GM18507 (cell line): ENCODE results near the gene PRCP.
A peak's percentile ranks its signal among the peaks of the same experiment; 100 is the strongest.
"Not testable (repeated sequence)": the region's sequence is repeated elsewhere in the genome, so short reads cannot be mapped to it uniquely, and the experiment has no call there.

Experiments used
- DNase-seq: peaks from one replicate; pipeline ENCODE4 v3.0.0; 2011; ENCODE audit warnings: low read depth; ENCODE audit not compliant: insufficient read length; ENCODE audit errors: extremely low spot score
- FAIRE-seq: peaks from 2 replicates; lab custom pipeline; 2011; peaks lifted over from hg19 to GRCh38; lab: Jason Lieb, UNC

Gene PRCP

DNA sequence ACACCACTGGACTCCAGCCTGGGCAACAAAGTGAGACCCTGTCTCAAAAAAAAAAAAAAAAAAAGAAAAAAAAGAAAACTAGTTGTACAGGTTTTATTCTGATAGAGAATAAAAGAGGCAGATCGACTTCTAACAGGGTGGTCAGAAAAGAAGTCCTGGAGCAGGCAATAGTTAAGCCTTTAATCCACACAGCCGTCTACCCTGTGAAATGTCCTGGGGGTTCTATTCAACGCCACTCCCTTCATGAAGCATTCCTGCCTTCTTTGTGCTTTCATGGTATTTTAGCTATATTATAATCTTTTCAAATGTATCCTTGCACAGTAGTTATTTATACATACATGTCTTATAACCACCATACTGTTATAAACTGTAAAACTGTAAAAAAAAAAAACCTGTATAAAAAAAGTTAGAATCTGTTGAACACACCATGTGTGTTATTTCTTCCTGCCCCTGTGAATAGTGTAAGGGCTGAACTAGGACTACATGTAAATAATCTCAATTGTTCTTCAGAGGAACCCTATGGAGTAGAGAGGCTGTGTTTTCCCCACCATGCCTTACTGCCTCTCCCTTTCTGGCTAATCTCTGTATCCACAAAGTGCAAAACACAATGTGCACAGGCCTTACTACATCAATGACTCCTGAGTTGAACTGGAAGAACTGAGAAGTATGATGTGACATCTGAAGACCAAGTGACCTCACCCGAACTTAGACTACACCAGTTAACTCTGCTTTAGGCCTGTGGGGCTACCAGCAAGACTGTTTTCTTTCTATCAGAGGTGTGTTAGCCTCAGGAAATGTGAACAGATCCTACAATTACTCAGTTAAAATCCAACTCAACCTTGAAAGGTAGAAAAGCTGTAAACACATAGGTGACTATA is 25.3 kb downstream of the PRCP start:
- DNase-seq (no peak), FAIRE-seq (no peak)

DNA sequence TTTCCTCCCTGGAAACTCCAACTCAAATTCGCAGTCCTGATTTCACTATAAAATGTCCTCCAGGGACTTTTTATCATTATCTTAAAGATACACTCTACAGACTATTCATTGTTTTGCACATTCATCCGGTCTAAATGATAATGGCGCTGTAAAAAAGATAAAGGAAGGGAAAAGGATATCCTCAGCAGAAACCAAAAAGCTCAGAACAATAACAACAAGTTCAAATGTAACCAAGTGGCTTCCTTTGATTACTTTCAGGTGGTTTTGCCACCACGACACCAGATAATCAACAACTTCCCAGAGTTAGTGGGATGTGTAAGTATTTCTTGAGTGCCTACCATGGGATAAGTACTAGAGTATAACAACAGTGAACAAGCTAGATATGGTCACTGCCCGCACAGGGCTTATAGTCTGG is 26.3 kb downstream of the PRCP start:
- FAIRE-seq (no peak), DNase-seq (no peak)

DNA sequence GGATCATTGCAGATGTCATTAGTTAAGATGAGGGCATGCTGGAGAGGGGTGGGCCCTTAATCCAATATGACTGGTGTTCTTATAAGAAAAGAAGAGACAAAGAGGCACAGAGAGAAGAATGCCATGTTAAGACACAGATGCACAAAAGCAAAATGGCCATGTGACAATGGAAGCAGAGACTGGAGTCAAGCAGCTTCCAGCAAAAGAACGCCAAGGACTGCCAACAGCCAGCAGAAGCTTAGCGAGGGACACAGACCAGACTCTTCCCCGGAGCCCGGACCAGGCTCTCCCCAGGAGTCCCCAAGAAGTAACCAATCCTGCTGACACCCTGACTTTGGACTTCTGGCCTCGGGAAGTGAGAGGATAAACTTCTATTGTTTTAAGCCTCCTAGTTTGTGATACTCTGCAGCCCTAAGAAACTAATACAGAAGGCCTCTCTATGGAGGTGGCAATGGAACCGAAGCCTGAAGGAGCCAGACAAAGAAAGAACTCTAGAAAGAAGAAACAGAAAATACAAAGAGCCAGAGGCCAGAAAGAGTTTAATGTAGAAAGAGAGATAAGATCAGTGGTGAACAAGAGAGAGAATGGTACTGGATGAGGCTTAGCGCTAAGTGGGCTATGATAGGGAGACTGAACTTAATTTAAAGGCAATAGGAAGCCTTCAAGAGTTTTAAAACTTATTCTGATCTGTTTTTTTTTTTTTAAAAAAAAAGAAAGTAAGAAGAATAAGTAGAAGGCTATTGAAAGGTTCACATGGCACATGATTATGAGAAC is 27.7 kb downstream of the PRCP start:
- FAIRE-seq (no peak), DNase-seq (no peak)

DNA sequence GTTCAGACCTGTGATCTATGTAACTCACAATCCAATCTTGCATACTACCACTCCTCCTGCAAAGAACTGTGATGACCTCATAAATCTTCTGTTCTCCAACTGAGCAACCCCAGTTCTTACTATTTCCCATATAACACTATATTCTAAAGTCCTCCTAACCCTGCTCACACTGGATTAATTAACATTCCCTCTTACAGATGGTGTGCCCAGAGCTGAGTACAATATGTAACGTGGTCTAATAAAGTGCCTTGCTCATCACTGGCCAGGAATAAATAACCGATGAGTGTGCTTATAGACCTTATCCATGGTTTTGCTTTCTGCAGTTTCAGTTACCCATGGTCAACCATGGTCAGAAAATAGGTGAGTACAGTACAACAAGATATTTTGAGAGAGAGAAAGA is 28.6 kb downstream of the PRCP start:
- FAIRE-seq (no peak), DNase-seq (no peak)

DNA sequence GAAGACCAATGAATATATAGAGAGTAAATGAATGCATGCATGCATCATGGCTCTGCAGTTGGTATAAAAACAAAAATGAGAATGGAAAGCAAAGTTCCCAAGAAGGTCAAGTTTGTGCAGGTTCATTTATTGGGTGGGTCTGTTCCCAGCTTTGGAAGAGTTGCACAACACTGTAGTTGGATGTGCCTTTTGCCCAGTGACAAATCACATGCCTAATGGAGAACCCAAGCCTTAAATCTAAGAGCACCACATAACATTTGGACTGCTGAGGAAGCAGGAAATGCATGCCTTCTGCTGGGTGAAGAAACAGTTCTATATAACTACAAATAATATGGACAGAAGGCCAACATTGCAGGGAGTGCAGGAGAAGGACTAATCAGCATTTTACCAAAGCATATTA is 30.6 kb downstream of the PRCP start:
- no peak for FAIRE-seq
- no peak for DNase-seq

DNA sequence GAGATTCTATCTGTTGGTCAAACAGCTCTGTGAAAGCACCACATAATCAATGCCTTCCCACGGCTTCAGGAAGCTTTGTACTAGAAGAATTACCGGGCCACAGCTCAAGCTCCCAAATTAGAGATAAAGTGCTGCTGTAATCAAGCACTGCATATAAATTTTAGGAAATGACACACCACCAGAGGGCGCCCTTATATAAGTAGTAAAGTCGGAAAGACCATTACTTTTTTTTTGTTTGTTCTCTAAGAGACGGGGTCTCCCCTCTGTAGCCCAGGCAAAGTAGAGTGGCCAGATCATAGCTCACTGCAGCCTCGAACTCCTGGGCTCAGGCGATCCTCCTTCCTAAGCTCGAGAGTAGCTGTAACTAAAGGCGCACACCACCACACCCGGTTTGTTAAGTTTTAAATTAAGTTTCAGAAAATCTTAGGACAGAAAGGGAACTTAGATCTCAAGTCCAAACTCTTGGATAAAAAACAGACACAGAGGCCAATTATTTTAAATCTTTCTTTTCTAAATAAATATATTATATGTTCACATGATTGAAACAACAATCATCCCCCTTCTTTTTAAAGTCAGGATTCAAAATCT is 32.6 kb downstream of the PRCP start:
- peak; percentile 30 for DNase-seq
- peak; percentile 56 for FAIRE-seq

DNA sequence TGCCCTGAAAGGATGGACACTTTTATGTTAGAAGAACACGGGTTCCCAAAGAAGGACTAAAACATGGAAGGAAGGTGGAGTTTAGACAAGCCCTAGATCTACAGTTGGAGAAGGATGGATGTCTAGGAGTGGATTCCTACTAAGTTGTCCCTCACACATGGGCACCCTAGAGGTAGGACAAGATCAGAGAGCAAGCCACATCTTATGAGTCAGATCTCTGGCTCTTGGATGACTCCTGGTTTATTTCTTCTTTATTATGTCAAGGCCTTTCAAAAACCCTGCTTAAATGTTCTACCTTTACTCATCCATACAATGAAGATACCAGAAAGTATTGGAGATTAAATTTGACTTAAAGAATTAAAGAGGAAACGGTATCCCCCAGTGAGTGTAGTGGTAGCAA is 34.4 kb downstream of the PRCP start:
- FAIRE-seq (no peak), DNase-seq (no peak)

DNA sequence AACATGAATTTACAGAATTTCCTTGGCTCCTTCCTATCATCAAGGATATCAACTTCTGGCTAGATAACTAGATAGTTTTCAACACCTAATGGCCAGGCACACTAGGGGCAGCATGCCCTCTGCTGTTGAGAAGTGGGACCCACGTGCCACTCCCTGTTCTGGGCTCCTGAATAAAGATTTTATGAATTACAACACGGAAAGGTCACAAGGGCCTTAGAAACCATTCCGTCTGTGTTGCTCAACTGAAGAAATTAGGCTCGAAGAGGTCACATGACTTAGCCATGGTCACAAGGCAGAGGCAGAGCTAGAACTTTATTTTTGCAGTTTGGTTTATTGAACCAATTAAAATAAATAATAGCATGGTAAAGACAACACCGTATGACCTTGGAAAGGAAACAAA is 36.0 kb downstream of the PRCP start:
- DNase-seq (no peak), FAIRE-seq (no peak)

DNA sequence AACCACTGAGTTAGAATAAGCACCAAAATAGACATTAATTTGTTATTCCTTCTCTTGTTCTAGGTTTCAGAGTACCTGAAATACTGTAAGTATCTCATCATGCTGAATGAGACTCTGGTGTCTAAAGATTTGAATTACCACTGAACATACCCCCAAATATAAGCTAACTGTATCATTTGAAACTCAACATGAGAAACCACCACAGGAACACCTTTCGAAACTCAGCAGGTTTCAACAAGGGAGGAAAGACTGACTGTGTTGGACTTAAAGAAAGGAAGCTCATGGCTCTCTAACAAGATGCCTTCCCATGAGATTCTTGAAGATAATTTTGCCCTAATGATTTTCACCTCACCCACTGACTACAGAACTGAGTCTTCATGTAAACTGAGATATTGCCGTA is 37.0 kb downstream of the PRCP start:
- no peak for FAIRE-seq

DNA sequence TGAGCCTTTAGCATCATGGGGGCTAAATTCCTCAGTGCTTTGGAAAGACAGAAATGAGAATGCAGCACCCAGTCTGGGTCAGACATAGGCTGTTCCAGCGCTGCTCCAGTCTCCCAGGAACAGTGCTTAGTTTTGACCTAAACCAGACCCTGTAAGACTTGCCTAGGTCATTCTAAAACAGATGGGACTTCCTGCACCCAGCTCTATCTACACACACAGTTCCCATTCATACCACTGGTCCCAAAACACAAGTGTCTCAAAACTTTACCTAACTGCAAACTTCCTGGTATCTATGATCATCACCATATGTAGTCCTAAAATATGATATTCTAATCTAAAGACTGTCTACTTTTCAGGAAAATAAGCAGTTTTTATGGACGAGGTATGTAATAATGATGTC is 37.9 kb downstream of the PRCP start:
- DNase-seq (no peak), FAIRE-seq (no peak)

More for the DNA sequence above, 37.0 kb downstream of the PRCP start:
- no peak for DNase-seq

DNA sequence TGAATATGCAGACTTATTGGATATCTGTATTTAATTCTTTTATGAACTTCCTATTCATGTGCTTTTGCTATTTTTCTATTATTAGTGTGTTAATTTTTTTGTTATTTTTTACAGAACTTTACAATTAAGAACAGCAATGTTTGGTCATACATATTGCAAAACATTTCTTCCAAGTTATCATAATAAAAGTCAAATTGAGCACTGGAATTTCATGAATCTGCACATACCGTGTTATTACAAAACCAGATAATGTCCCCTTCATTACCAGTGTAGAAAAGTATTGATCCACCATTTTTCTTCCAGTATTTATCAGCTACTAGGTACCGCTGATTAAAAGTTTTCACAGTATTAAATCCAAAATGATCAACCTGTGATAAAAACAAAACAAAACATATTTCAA is 40.5 kb downstream of the PRCP start:
- FAIRE-seq, result no peak

DNA sequence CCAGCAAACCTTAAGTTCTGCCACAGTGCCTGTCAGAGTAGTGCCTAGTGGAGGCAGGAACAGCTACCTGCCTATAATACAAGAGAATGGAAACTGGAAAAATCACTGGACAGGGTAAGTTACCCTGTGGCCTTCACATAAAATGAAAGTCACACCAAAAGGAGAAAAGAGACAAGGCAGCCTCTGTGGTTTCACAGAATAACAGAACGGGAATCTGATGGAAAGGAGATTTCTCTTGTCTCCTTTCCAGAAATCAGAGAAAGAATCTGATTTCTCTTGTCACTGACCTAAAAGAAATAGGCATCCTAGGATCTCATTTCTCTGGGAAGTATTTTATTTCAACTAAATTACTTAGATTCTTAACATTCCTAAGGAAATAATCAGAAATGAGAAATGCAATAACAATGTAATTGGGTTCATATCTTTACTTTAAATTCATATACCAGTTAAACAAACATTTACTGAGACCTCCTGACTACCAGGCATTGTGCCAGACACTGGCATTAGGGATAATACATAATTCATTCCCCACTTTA is 41.6 kb downstream of the PRCP start:
- no peak for FAIRE-seq
- no peak for DNase-seq

More for the DNA sequence above, 40.5 kb downstream of the PRCP start:
- DNase-seq, result no peak

DNA sequence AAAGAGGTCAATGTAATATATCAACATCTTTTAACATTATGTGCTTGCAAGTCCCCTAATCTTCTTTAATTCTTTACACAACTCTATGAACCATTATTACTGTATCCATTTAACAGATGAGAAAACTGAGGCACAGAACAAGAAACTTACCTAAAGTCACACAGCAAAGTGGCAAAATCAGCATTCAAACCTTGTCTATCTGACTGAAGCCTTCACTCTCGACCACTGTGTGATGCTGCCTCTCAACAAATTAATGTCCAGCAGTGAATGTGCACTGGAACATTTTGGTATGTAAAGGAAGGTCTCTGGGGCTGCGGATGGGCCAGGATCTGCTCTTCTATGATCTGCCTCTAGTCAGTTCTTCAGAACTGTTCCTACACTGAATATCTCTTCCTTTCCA is 42.1 kb downstream of the PRCP start:
- DNase-seq (no peak), FAIRE-seq (no peak)

DNA sequence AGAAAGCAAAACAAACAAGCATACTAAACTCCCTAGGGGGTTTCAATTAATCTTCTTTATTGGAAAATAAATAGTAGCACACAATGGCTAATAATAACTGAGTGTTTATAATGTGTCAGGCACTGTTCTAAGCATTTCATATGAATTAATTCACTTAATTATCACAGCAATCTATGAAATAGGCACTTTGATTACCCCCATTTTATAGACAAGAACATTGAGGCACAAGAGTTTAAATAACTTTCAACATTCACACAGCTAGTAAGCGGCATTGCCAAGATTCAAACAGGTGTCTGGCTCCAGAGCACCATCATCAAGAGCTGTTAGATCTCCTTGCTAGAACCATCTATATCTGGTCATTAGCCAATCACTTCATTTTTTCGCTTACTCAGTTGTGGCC is 43.1 kb downstream of the PRCP start:
- FAIRE-seq (no peak), DNase-seq (no peak)

DNA sequence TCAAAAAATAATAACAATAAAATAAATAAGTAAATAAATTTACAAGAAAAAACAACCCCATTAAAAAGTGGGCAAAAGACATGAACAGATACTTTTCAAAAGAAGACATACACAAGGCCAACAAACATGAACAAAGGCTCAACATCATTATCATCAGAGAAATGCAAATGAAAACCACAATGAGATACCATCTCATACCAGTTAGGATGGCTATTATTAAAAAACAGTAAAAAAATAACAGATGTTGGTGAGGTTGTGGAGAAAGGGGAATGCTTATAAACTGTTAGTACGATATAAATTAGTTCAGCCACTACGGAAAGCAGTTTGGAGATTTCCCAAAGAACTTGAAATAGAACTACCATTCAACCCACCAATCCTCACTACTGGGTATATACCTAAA is 44.6 kb downstream of the PRCP start:
- DNase-seq (no peak), FAIRE-seq (no peak)

DNA sequence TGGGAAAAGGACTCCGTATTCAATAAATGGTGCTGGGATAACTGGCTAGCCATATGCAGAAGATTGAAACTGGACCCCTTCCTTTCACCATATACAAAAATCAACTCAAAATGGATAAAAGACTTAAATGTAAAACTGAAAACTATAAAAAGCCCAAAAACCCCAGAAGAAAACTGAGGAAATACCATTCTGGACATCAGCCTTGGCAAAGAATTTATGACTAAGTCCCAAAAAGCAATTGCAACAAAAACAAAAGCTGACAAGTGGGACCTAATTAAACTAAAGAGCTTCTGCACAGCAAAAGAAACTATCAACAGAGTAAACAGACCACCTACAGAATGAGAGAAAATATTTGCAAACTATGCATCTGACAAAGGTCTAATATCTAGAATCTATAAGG is 45.3 kb downstream of the PRCP start:
- not testable (repeated sequence) for FAIRE-seq, DNase-seq

DNA sequence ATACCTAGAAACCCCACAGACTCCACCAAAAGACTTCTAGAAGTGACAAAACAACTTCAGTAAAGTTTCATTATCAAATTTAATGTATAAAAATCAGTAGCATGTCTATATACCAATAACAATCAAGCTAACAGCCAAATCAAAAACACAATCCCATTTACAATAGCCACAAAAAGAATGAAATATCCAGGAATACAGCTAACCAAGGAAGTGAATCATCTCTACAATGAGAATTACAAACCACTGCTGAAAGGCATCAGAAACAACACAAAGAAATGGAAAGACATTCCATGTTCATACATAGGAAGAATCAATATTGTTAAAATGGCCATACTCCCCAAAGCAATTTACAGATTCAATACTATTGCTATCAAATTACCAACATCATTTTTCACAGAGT is 46.0 kb downstream of the PRCP start:
- no peak for FAIRE-seq

DNA sequence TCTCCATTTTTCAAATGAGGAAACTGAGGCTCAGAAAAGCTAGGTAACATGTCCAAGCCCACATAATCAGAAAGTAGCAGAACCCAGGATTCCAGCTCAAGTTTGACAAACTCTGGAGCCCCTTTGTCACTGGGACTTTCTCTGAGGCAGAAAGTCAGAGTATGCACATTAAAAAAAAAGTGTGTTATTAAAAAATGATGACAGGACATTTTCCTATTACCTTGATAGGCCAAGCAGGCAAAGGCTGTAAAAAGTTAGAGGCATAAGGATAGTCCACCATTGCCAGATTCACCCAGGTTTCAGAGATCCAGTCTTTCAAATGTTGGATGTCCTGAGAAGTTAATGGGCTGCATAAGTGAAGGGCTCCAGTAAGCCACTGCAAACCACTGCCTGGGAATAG is 51.4 kb downstream of the PRCP start:
- FAIRE-seq (no peak), DNase-seq (no peak)

More for the DNA sequence above, 46.0 kb downstream of the PRCP start:
- DNase-seq, result no peak

DNA sequence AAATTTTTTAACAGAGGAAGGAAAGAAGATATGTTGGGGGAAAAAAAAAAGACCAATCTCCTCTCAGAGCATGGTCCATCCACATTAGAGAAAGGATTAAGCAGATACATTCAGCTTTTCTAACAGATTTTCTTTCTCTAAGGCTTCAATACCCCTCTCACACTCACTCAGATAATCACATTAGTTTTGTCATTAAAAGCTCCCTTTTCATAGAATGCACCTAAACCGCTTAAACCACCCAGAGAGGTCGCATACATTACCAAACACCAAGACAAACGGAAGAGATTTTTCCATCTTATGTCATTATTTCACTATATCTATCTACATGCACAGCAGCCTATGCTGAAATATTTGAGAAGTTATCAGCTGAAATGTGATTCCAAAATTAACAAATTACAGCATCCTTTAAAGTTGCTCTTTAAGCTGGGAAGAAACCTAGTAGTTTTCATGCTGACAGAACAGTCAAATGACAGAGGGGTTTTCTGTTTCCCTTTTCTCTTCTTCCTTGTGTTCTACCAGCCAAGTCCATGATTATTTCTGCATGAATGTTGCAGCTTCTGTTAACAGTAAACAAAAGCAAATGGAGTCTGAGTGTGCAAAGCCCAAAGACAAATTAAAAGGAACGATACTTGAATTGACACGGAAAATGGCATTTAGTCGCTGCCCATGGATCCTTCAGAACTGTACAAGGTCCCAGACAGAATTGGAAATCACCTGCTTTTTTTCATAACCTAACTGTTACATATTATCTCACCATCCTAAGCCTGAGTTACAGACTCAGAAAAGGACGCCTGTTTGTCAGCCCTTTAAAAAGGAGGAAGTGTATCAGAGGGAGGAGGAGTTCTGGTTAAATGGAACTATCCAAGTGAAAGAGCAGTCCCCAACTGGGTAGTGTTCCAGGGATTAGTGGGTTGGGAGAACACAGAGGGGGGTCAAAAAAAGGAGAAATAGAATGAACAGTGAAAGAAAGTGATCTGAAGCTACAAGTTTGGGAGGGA is 54.6 kb downstream of the PRCP start:
- no peak for DNase-seq
- FAIRE-seq, result no peak
